GM12874 (cell line): ENCODE measurements around the gene MARK1.

Source experiments
- CTCF ChIP-seq: IDR thresholded peaks from 2 replicates; pipeline ENCODE4 v1.5.1; 2011; ENCODE audit warnings: low read depth, mild to moderate bottlenecking, control low read depth, low read length, moderate library complexity; ENCODE audit not compliant: insufficient read depth

MARK1 gene

GRCh38 chr1:220577926-220578325, 50.0 kb downstream of the MARK1 start:
- no peak for TF ChIP-seq CTCF

- no peak for TF ChIP-seq CTCF
Observed at GRCh38 chr1:220579317-220579716, 51.4 kb downstream of the MARK1 start.

- TF ChIP-seq CTCF: no peak
Observed at GRCh38 chr1:220592714-220593113, 64.8 kb downstream of the MARK1 start.

- no peak for TF ChIP-seq CTCF
Observed at GRCh38 chr1:220594356-220594755, 66.4 kb downstream of the MARK1 start.

GRCh38 chr1:220595179-220595578, 67.2 kb downstream of the MARK1 start:
- TF ChIP-seq CTCF: no peak

GRCh38 chr1:220604926-220605325, 77.0 kb downstream of the MARK1 start:
- TF ChIP-seq CTCF: no peak

GRCh38 chr1:220616836-220617235, 88.9 kb downstream of the MARK1 start:
- TF ChIP-seq CTCF: no peak

GRCh38 chr1:220628431-220628830, 100.5 kb downstream of the MARK1 start:
- no peak for TF ChIP-seq CTCF
